ENCODE results near the gene JUNB. TPM values are rescaled to one million over a fixed set of nuclear protein-coding genes. Genes with fewer than 3 reads are reported as not detected.
A peak's percentile ranks its signal among the peaks of the same experiment; 100 is the strongest.

JUNB gene
- total and polyA plus RNA-seq, 2 of the 8 experiments (the other 6 are each of a cell fraction or from before 2014, with no cell fraction given), result 7.4 to 10.0 TPM

DNA sequence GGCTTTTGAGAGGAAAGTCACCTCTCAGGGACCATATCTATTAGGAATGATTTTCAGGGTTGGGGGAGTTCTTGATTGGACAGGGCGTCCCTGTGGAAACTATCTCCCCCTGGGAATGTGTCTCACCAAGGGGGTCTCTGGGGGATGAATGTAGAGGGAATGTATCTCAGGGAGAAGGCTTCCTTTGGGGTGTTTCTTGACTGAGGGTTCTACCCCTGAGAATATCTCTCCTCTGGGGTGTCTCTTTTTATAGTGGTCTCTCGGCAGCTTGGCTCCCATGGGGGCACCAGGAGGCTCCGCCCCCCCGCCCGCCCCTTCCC lies 42.1 kb downstream of the JUNB start:
- Histone ChIP-seq H4K8ac (ENCODE audit: extremely low read depth, insufficient read depth, low read length) (no peak overlapping the region), H3K36me3 (ENCODE audit: control insufficient read depth in 2 of 4, insufficient read depth in 4 of 4, low read length in 3 of 4) (no peaks in the 10 kb centered on the region), H4K20me1 (replicated peaks in 1 of 2; ENCODE audit: control insufficient read depth in 1 of 2, insufficient read depth in 2 of 2, low read length in 2 of 2) (peaks cover 2 to 10% of the 10 kb centered on the region in 2 experiments), H2AK5ac (ENCODE audit: low read depth, low read length) (no peak overlapping the region), H3K4ac (replicated peaks; ENCODE audit: insufficient read length, low read depth, low read length) (no peak overlapping the region), H3K18ac (ENCODE audit: extremely low read depth, low read length) (no peak overlapping the region), H2BK5ac (ENCODE audit: low read depth, low read length) (no peak overlapping the region), H3K79me2 (ENCODE audit: control insufficient read depth in 1 of 2, insufficient read depth in 2 of 2, low read length in 2 of 2) (no peaks in the 10 kb centered on the region), H3K9ac (replicated peaks in 1 of 4; ENCODE audit: extremely low read depth in 1 of 4, low read depth in 3 of 4, low read length in 3 of 4) (no peak overlapping the region), H2AFZ (ENCODE audit: low read length) (no peak overlapping the region), H3K23ac (ENCODE audit: insufficient read length) (no peak overlapping the region), H3K4me2 (ENCODE audit: insufficient read depth in 1 of 2, low read depth in 2 of 2, low read length in 2 of 2) (peak overlapping the region; percentile 73 to 88), H3K56ac (replicated peaks; ENCODE audit: insufficient read length, low read depth, low read length) (no peak overlapping the region), H2BK120ac (replicated peaks; ENCODE audit: low read depth, low read length) (no peak overlapping the region), H3K9me3 (ENCODE audit: insufficient read depth in 2 of 2, low read depth in 1 of 2, low read length in 1 of 2) (no peaks in the 10 kb centered on the region), H3K27ac (ENCODE audit: low read depth, low read length) (no peak overlapping the region), H3K23me2 (ENCODE audit: low read depth, low read length) (peaks cover 19% of the 10 kb centered on the region), H3K14ac (ENCODE audit: insufficient read length) (no peak overlapping the region), H2BK20ac (ENCODE audit: low read length) (no peak overlapping the region), H2BK12ac (ENCODE audit: low read depth, low read length) (no peak overlapping the region), H3K27me3 (replicated peaks in 1 of 4; ENCODE audit: control insufficient read depth in 3 of 4, extremely low read depth in 1 of 4, insufficient read depth in 3 of 4, low read length in 3 of 4) (peaks cover 0 to 13% (median 9%) of the 10 kb centered on the region in 4 experiments; a peak in 5 of 7 replicates), H3K4me3 (ENCODE audit: extremely low read depth in 1 of 4, insufficient read depth in 2 of 4, low read depth in 3 of 4, low read length in 4 of 4) (peak overlapping the region; percentile 7 to 50 (median 14); a peak in 4 of 8 replicates), H4K5ac (ENCODE audit: insufficient read length, low read depth, low read length) (no peak overlapping the region), H2BK15ac (ENCODE audit: low read length) (no peak overlapping the region), H4K91ac (replicated peaks; ENCODE audit: insufficient read length, low read length) (no peak overlapping the region), H3K4me1 (replicated peaks in 1 of 4; ENCODE audit: control insufficient read depth in 3 of 4, insufficient read depth in 4 of 4, low read length in 3 of 4) (peaks cover 0 to 35% (median 19%) of the 10 kb centered on the region in 4 experiments; a peak in 6 of 7 replicates), H3K79me1 (ENCODE audit: low read depth, low read length) (no peaks in the 10 kb centered on the region)
- DNase-seq (ENCODE audit: low read depth in 1 of 2, low spot score in 2 of 2) (peak in 1 of 2 experiments; percentile 63), FAIRE-seq (no peak)
- 3% methylated on average over 5 of the region's 5 CpGs; no CpG with 5 or more reads in 1 of the 2 experiments for WGBS, 2 experiments (ENCODE audit: extremely low coverage in 1 of 2, insufficient coverage in 1 of 2, insufficient read length in 1 of 2, insufficient replicate concordance in 2 of 2, low coverage in 1 of 2, low lambda C conversion rate in 2 of 2, missing lambda C conversion rate in 1 of 2)
- CTCF ChIA-PET (ENCODE audit: partially characterized antibody), result interaction anchor here (1.2 to 2.7 kb wide), 2 partner anchors 15 to 38 kb away, joined by 3 to 11 read pairs; no protein-coding TSS in a partner anchor
- POLR2A ChIA-PET (ENCODE audit: partially characterized antibody), result interaction anchor here (1.1 to 1.8 kb wide), 4 partner anchors 8 to 52 kb away, joined by 3 to 13 read pairs (median 4); partner anchors contain the start of gene DNASE2
- TF ChIP-seq RXRA (IDR thresholded peaks at IDR 0.05; ENCODE audit: insufficient read depth, low read depth, low read length), result no peak
- TF ChIP-seq TAF7 (optimal IDR thresholded peaks at IDR 0.05; ENCODE audit: borderline replicate concordance, low read depth, low read length), result no peak
- no peak for TF ChIP-seq JUND (IDR thresholded peaks at IDR 0.05; ENCODE audit: low read length)
- TF ChIP-seq EZH2 (IDR thresholded peaks at IDR 0.05; ENCODE audit: low read depth, low read length, severe bottlenecking), result no peak
